ENCODE measurements around the gene TRIM17.
A peak's percentile ranks its signal among the peaks of the same experiment; 100 is the strongest.

The TRIM17 gene

GRCh38 chr1:228365271-228366061, 51.2 kb downstream of the TRIM17 start (continued):
- TF ChIP-seq PRDM10 (tag by site-specific recombination; IDR thresholded peaks at IDR 0.05) (no peak), ZNF626 (tag by site-specific recombination; IDR thresholded peaks at IDR 0.05) (no peak), ZNF518A (tag by site-specific recombination; conservative IDR thresholded peaks at IDR 0.05; ENCODE audit: low read depth) (no peak), ZNF211 (tag by site-specific recombination; IDR thresholded peaks at IDR 0.05; ENCODE audit: low read depth) (no peak), PBX3 (CRISPR knock-in tag; IDR thresholded peaks at IDR 0.05) (no peak), ZNF404 (tag by site-specific recombination; IDR thresholded peaks at IDR 0.05) (no peak), ZBTB1 (tag by site-specific recombination; IDR thresholded peaks at IDR 0.05) (no peak), ZNF529 (tag by site-specific recombination; IDR thresholded peaks at IDR 0.05; ENCODE audit: insufficient replicate concordance) (no peak), ZNF654 (tag by site-specific recombination; IDR thresholded peaks at IDR 0.05; ENCODE audit: low read depth) (no peak), INSM2 (tag by site-specific recombination; IDR thresholded peaks at IDR 0.05) (no peak), YY2 (tag by site-specific recombination; IDR thresholded peaks at IDR 0.05) (no peak)

GRCh38 chr1:228364706-228365213, 51.9 kb downstream of the TRIM17 start:
- no peaks in the 10 kb centered on the region for H3K4me1 ChIP-seq (ENCODE audit: control insufficient read depth, insufficient read depth, low read length)

More at GRCh38 chr1:228364706-228365213, 51.9 kb downstream of the TRIM17 start:
- no peak overlapping the region for H3K27ac ChIP-seq (ENCODE audit: extremely low read depth, low read depth, low read length)
- ChIA-PET POLR2A (no interaction called here), CTCF (no interaction called here)
- H3K9me3 ChIP-seq (ENCODE audit: control insufficient read depth, insufficient read depth, low read depth, low read length) = no peaks in the 10 kb centered on the region
- no peaks in the 10 kb centered on the region for H3K36me3 ChIP-seq (ENCODE audit: control insufficient read depth in 2 of 2, insufficient read depth in 1 of 2, low read length in 2 of 2)
- H3K4me3 ChIP-seq (ENCODE audit: low read depth, low read length) = no peak overlapping the region
- TF ChIP-seq ZBTB1 (tag by site-specific recombination; IDR thresholded peaks at IDR 0.05) (no peak), ZNF670 (tag by site-specific recombination; IDR thresholded peaks at IDR 0.05; ENCODE audit: low read depth) (no peak), ZNF16 (tag by site-specific recombination; IDR thresholded peaks at IDR 0.05; ENCODE audit: low read depth) (no peak), GLIS1 (tag by site-specific recombination; IDR thresholded peaks at IDR 0.05) (peak; percentile 23; the same call in 1 of the 2 replicates), ZNF621 (tag by site-specific recombination; IDR thresholded peaks at IDR 0.05) (no peak), ZNF324 (tag by site-specific recombination; IDR thresholded peaks at IDR 0.05) (no peak), SCRT1 (tag by site-specific recombination; IDR thresholded peaks at IDR 0.05; ENCODE audit: borderline replicate concordance) (no peak), ZNF114 (tag by site-specific recombination; IDR thresholded peaks at IDR 0.05) (no peak), ZNF274 (IDR thresholded peaks at IDR 0.05; ENCODE audit: low read length) (no peak), ZNF274 (tag by site-specific recombination; IDR thresholded peaks at IDR 0.05; ENCODE audit: borderline replicate concordance) (no peak), GLIS2 (tag by site-specific recombination; IDR thresholded peaks at IDR 0.05) (peak; percentile 72)

Data from HEK293 (cell line).